ENCODE measurements around the gene ZDHHC8.

- TF ChIP-seq, protein P1, sequence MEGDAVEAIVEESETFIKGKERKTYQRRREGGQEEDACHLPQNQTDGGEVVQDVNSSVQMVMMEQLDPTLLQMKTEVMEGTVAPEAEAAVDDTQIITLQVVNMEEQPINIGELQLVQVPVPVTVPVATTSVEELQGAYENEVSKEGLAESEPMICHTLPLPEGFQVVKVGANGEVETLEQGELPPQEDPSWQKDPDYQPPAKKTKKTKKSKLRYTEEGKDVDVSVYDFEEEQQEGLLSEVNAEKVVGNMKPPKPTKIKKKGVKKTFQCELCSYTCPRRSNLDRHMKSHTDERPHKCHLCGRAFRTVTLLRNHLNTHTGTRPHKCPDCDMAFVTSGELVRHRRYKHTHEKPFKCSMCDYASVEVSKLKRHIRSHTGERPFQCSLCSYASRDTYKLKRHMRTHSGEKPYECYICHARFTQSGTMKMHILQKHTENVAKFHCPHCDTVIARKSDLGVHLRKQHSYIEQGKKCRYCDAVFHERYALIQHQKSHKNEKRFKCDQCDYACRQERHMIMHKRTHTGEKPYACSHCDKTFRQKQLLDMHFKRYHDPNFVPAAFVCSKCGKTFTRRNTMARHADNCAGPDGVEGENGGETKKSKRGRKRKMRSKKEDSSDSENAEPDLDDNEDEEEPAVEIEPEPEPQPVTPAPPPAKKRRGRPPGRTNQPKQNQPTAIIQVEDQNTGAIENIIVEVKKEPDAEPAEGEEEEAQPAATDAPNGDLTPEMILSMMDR (optimal IDR thresholded peaks at IDR 0.05 in 1 of 3, IDR thresholded peaks at IDR 0.05 in 1 of 3, conservative IDR thresholded peaks at IDR 0.05 in 1 of 3; ENCODE audit: extremely low read depth in 1 of 3, insufficient read depth in 2 of 3, low read length in 3 of 3), result no peak
- TF ChIP-seq EZH2 (IDR thresholded peaks at IDR 0.05; ENCODE audit: low read length), result no peak
These were observed 4.9 kb downstream of the ZDHHC8 start for GRCh38 chr22:20136603-20136873.
